ENCODE data around the gene WDR82.

- no peak for TF ChIP-seq CTCF (IDR thresholded peaks at IDR 0.05)
- TF ChIP-seq EZH2phosphoT487 (IDR thresholded peaks at IDR 0.05): no peak
- TF ChIP-seq EZH2 (IDR thresholded peaks at IDR 0.05): no peak
Observed at GRCh38 chr3:52215351-52215750, 63.1 kb downstream of the WDR82 start.

Data from neural progenitor cell (in vitro differentiated cells).